NT2/D1 (cell line): ENCODE measurements around the gene KLHL29.

Experiments used
- SUZ12 ChIP-seq: IDR thresholded peaks from 2 replicates; pipeline ENCODE4 v1.6.1; 2011; ENCODE audit not compliant: insufficient read length, insufficient read depth; ENCODE audit errors: extremely low read depth
- YY1 ChIP-seq: IDR thresholded peaks from 2 replicates; pipeline ENCODE4 v1.6.1; 2011; ENCODE audit not compliant: insufficient read length, insufficient read depth
- ZNF274 ChIP-seq: IDR thresholded peaks from 2 replicates; pipeline ENCODE4 v1.6.1; 2011; ENCODE audit warnings: mild to moderate bottlenecking, low read depth, low read length

- TF ChIP-seq SUZ12 (no peak), YY1 (no peak), ZNF274 (no peak)
Measured at GRCh38 chr2:23521060-23521459, 136.1 kb downstream of the KLHL29 start.
